ENCODE results near the gene FAM53A. TPM values are rescaled to one million over a fixed set of nuclear protein-coding genes. Genes with fewer than 3 reads are reported as not detected.

FAM53A gene
- polyA plus RNA-seq, 2 of the 4 experiments (the other 2 are of a cell fraction), result 0.87 to 1.2 TPM

DNA sequence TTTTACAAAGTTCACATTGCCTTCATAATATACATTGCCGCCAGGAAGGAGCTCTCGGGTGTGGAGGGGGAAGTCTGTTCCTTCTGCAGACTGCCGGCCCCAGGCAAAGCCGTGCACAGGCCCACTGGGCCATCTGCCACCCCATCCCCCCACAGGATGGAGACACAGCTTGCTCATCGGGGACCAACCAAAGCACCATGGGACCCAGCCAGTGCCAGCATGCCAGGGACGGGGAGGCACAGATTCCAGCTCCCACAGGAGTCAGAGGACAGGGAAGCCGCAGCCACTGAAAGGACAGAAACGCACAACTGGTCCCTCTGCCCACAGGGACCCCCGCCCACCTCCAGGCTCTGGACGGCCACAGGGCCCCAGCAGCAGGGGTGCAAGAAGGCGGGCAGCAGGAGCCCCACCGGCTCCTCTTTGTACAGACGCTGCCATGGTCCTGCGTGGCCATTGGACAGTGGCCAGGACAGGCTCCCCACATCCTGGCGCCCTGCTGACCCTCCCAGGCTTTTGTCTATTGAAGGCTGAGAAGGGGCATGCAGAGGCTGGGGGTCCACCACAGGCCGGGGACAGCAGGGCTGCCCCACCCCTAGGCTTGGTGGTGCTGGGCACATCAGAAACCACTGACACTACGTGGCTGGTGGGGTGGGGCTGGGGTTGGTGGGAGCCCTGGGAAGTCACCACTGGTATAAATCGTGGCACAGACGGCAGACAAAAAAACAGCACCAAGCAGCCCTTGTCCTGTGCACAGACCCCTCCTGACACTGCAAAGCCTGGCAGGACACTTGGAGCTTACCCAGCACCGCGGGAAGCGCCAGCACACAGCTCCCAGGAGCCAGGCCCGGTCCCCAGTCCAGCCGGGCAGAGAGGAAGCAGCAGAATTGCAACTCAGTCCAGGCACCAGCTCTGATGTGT, 89.0 kb downstream of the FAM53A start:
- no peak for ATAC-seq
- no peak overlapping the region for H3K27ac ChIP-seq
- no peaks in the 10 kb centered on the region for H3K4me1 ChIP-seq
- no peak for DNase-seq (ENCODE audit: low read depth in 1 of 2, low spot score in 1 of 2)
- ChIA-PET POLR2A (no interaction called here), CTCF (no interaction called here)
- peaks cover 9% of the 10 kb centered on the region; the same call in 1 of the 3 replicates for H3K9me3 ChIP-seq
- no peak for FAIRE-seq
- no peak overlapping the region for H3K4me3 ChIP-seq
- no peak overlapping the region for H3K4me2 ChIP-seq
- 61% methylated on average over 10 of the region's 24 CpGs for WGBS (ENCODE audit: missing lambda C conversion rate)
- TF ChIP-seq HOXA7 (CRISPR knock-in tag; IDR thresholded peaks at IDR 0.05), result no peak
- TF ChIP-seq SMC3 (IDR thresholded peaks at IDR 0.05), result no peak
- no peak for TF ChIP-seq PHF8 (IDR thresholded peaks at IDR 0.05; ENCODE audit: borderline replicate concordance, low read depth)
- TF ChIP-seq NPAS2 (CRISPR knock-in tag; IDR thresholded peaks at IDR 0.05; ENCODE audit: borderline replicate concordance), result no peak
- no peak for TF ChIP-seq TP53 (CRISPR knock-in tag; IDR thresholded peaks at IDR 0.05)
- TF ChIP-seq RCOR1 (IDR thresholded peaks at IDR 0.05; ENCODE audit: low read depth, low read length), result no peak
- no peak for TF ChIP-seq POLR2AphosphoS2 (conservative IDR thresholded peaks at IDR 0.05; ENCODE audit: low read length)
- TF ChIP-seq, protein P1, sequence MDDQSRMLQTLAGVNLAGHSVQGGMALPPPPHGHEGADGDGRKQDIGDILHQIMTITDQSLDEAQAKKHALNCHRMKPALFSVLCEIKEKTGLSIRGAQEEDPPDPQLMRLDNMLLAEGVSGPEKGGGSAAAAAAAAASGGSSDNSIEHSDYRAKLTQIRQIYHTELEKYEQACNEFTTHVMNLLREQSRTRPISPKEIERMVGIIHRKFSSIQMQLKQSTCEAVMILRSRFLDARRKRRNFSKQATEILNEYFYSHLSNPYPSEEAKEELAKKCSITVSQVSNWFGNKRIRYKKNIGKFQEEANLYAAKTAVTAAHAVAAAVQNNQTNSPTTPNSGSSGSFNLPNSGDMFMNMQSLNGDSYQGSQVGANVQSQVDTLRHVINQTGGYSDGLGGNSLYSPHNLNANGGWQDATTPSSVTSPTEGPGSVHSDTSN (IDR thresholded peaks at IDR 0.05), result no peak
- TF ChIP-seq FOSL2 (IDR thresholded peaks at IDR 0.05), result no peak
- no peak for TF ChIP-seq FOSL2 (CRISPR knock-in tag; IDR thresholded peaks at IDR 0.05)
- no peak for TF ChIP-seq JUN (IDR thresholded peaks at IDR 0.05)
- TF ChIP-seq MYC (IDR thresholded peaks at IDR 0.05; ENCODE audit: borderline replicate concordance, low read length), result no peak
- no peak for TF ChIP-seq ZC3H11A (IDR thresholded peaks at IDR 0.05)
- no peak for TF ChIP-seq GATA3 (IDR thresholded peaks at IDR 0.05; ENCODE audit: borderline replicate concordance)
- TF ChIP-seq FOXS1 (CRISPR knock-in tag; IDR thresholded peaks at IDR 0.05), result no peak
- TF ChIP-seq, protein P2, sequence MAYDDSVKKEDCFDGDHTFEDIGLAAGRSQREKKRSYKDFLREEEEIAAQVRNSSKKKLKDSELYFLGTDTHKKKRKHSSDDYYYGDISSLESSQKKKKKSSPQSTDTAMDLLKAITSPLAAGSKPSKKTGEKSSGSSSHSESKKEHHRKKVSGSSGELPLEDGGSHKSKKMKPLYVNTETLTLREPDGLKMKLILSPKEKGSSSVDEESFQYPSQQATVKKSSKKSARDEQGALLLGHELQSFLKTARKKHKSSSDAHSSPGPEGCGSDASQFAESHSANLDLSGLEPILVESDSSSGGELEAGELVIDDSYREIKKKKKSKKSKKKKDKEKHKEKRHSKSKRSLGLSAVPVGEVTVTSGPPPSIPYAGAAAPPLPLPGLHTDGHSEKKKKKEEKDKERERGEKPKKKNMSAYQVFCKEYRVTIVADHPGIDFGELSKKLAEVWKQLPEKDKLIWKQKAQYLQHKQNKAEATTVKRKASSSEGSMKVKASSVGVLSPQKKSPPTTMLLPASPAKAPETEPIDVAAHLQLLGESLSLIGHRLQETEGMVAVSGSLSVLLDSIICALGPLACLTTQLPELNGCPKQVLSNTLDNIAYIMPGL (CRISPR knock-in tag; IDR thresholded peaks at IDR 0.05; ENCODE audit: borderline replicate concordance), result no peak
- TF ChIP-seq CEBPB (IDR thresholded peaks at IDR 0.05), result no peak

GRCh38 chr4:1593881-1594345, 90.2 kb downstream of the FAM53A start:
- TF ChIP-seq RARB (CRISPR knock-in tag; IDR thresholded peaks at IDR 0.05) (no peak), ZNF302 (CRISPR knock-in tag; IDR thresholded peaks at IDR 0.05) (no peak), REST (IDR thresholded peaks at IDR 0.05) (no peak), ZFP36 (IDR thresholded peaks at IDR 0.05; ENCODE audit: borderline replicate concordance, partially characterized antibody) (peak; percentile 4)
- 44% methylated on average over 15 of the region's 23 CpGs for WGBS (ENCODE audit: missing lambda C conversion rate)
- H3K27ac ChIP-seq, result no peak overlapping the region
- no peak overlapping the region for H3K4me2 ChIP-seq
- H3K4me3 ChIP-seq, result no peak overlapping the region
- no peaks in the 10 kb centered on the region for H3K4me1 ChIP-seq
- POLR2A ChIA-PET, result no interaction called here
- peaks cover 18% of the 10 kb centered on the region; the same call in 2 of the 3 replicates for H3K9me3 ChIP-seq
- DNase-seq (ENCODE audit: low read depth in 1 of 2, low spot score in 1 of 2) (no peak), FAIRE-seq (no peak), ATAC-seq (peak; percentile 19 to 51; a peak in 3 of 6 replicates)
- CTCF ChIA-PET, result interaction anchor here (1.2 kb wide), 1 partner anchor 12 kb away, joined by 3 read pairs; no protein-coding TSS in a partner anchor

All from A549 (cell line).